OCI-LY7 (cell line): ENCODE measurements around the gene NAB1. TPM values are rescaled to one million over a fixed set of nuclear protein-coding genes. Genes with fewer than 3 reads are reported as not detected.

Experiments
- BruUV-seq: library from RNA; stranded (reverse); fragments of 400-500 nt; replicated peaks from 2 replicates; lab custom pipeline; 2021; lab: Mats Ljungman, UMichigan
- CTCF ChIA-PET: fragments of 300-600 bp; sonication (Branson Sonifier 250); formaldehyde crosslinking; loops from one replicate; lab custom pipeline; 2022; ENCODE audit warnings: antibody characterized with exemption; ENCODE audit not compliant: unreplicated experiment; lab: Charles Lee
- POLR2A ChIA-PET: fragments of 300-600 bp; sonication (Branson Sonifier 250); formaldehyde crosslinking; loops from one replicate; lab custom pipeline; 2022; ENCODE audit warnings: antibody characterized with exemption; lab: Charles Lee
- DNase-seq: peaks from one replicate; pipeline ENCODE4 v3.0.0-alpha.2; 2015; ENCODE audit warnings: low spot score
- H2AFZ ChIP-seq: fragments of 200-600 bp; sonication (generic), shearing (Covaris generic); 2 replicates; pipeline ENCODE4 v1.6.1; 2014; ENCODE audit warnings: mild to moderate bottlenecking, antibody characterized with exemption, low read length, moderate library complexity
- H3K27ac ChIP-seq: fragments of 200-600 bp; sonication (generic); 2 replicates; pipeline ENCODE4 v1.5.1; 2014; ENCODE audit warnings: mixed run types, low read depth, mild to moderate bottlenecking, moderate library complexity, low read length, inconsistent platforms; ENCODE audit not compliant: poor library complexity, severe bottlenecking
- H3K36me3 ChIP-seq: fragments of 200-600 bp; sonication (generic); 2 replicates; pipeline ENCODE4 v1.6.1; 2014; ENCODE audit warnings: mild to moderate bottlenecking, antibody characterized with exemption, low read length, moderate library complexity, mixed read lengths; ENCODE audit not compliant: insufficient read depth
- H3K4me1 ChIP-seq: fragments of 200-600 bp; sonication (generic); 2 replicates; pipeline ENCODE4 v1.5.1; 2014; ENCODE audit warnings: mild to moderate bottlenecking, low read length; ENCODE audit not compliant: insufficient read depth, poor library complexity, severe bottlenecking
- H3K4me2 ChIP-seq: fragments of 200-600 bp; sonication (generic); 2 replicates; pipeline ENCODE4 v1.6.1; 2014; ENCODE audit warnings: mild to moderate bottlenecking, low read length
- H3K4me3 ChIP-seq: fragments of 200-600 bp; sonication (generic); 2 replicates; pipeline ENCODE4 v1.5.1; 2014; ENCODE audit warnings: mild to moderate bottlenecking, low read depth, low read length; ENCODE audit not compliant: poor library complexity, severe bottlenecking
- H3K79me2 ChIP-seq: fragments of 200-600 bp; sonication (generic); 2 replicates; pipeline ENCODE4 v1.6.1; 2016; ENCODE audit warnings: low read depth, mild to moderate bottlenecking, low read length, moderate library complexity, mixed read lengths; ENCODE audit not compliant: insufficient read depth
- H3K9me2 ChIP-seq: fragments of 200-600 bp; sonication (generic); 2 replicates; pipeline ENCODE4 v1.6.1; 2016; ENCODE audit warnings: mild to moderate bottlenecking, low read length, mixed read lengths; ENCODE audit not compliant: insufficient read depth
- H3K9me3 ChIP-seq: fragments of 200-600 bp; sonication (generic); 2 replicates; pipeline ENCODE4 v1.6.1; 2014; ENCODE audit warnings: mild to moderate bottlenecking, mixed run types, low read length, mixed read lengths
- H4K20me1 ChIP-seq: fragments of 200-600 bp; sonication (generic); 2 replicates; pipeline ENCODE4 v1.6.1; 2014; ENCODE audit warnings: mild to moderate bottlenecking, antibody characterized with exemption, low read length, moderate library complexity, mixed read lengths; ENCODE audit not compliant: insufficient read depth
- EZH2phosphoT487 ChIP-seq: fragments of 200-600 bp; sonication (generic); IDR thresholded peaks from 2 replicates; pipeline ENCODE4 v1.6.1; 2018; ENCODE audit warnings: low read depth, borderline replicate concordance, mild to moderate bottlenecking, mixed run types, antibody characterized with exemption, low read length, moderate library complexity, mixed read lengths
- intact Hi-C: fragments of 100-400 bp; cut with micrococcal nuclease; formaldehyde crosslinking; loops from one replicate; pipeline ENCODE4 v1.10.0; 2022; ENCODE audit not compliant: unreplicated experiment
- total RNA-seq, 2 experiments: library from RNA; depleted of rRNA in 1 of 2; stranded (reverse); fragments of >200 nt in 1 of 2; shearing (Covaris generic) in 1 of 2; gene quantifications; 2 replicates each; pipeline ENCODE4 v1.2.3, GENCODE V29; 2014 to 2022
- TF ChIP-seq, protein P1 (sequence below): fragments of 200-600 bp; sonication (generic); conservative IDR thresholded peaks from 2 replicates; pipeline ENCODE4 v1.5.1; 2014; ENCODE audit warnings: mild to moderate bottlenecking, antibody characterized with exemption, low read length, moderate library complexity, mixed read lengths

The NAB1 gene
- total RNA-seq, 2 experiments from 2014 or later, result 24.5 to 30.2 TPM

DNA sequence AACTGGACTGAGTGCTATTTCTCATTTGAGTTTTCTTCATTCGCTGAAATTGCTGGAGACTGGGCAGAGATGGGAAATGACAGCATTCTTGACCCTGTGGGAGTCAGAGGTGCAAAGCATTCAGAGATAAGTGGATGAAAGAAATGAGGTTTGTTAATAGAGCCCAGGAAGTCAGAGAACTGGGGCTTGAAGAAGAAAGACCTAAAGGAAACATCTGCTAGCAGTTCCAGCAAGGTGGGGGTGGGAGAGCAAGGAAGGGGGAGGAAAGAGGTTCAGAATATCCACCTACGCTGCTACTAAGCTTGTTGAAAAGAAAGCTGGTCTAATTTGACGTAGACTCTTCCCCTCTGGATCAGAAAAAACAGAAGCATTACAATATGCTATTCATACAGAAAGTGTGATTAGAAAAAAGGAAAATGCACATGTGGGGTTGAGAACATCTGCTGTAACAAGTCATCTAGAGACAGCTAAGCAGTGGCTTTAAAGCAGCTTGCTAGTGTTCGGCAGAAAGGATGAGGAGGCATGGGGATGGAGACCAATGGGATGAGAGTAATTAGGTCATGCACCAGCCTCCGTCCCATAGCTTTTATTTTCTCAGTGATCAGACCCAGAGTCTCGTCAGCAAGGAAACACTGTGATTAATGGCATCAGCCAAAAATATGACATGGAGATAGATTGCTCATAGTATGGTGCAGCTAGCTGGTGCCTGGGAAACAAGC, 29.7 kb downstream of the NAB1 start:
- Histone ChIP-seq H3K4me2 (no peak overlapping the region), H3K36me3 (peaks cover 37% of the 10 kb centered on the region; the same call in 1 of the 2 replicates), H4K20me1 (no peaks in the 10 kb centered on the region), H3K79me2 (no peaks in the 10 kb centered on the region), H3K27ac (no peak overlapping the region), H3K4me1 (no peaks in the 10 kb centered on the region), H3K9me2 (no peaks in the 10 kb centered on the region), H3K9me3 (no peaks in the 10 kb centered on the region), H3K4me3 (no peak overlapping the region), H2AFZ (no peak overlapping the region)
- TF ChIP-seq EZH2phosphoT487, result no peak
- TF ChIP-seq, protein P1, sequence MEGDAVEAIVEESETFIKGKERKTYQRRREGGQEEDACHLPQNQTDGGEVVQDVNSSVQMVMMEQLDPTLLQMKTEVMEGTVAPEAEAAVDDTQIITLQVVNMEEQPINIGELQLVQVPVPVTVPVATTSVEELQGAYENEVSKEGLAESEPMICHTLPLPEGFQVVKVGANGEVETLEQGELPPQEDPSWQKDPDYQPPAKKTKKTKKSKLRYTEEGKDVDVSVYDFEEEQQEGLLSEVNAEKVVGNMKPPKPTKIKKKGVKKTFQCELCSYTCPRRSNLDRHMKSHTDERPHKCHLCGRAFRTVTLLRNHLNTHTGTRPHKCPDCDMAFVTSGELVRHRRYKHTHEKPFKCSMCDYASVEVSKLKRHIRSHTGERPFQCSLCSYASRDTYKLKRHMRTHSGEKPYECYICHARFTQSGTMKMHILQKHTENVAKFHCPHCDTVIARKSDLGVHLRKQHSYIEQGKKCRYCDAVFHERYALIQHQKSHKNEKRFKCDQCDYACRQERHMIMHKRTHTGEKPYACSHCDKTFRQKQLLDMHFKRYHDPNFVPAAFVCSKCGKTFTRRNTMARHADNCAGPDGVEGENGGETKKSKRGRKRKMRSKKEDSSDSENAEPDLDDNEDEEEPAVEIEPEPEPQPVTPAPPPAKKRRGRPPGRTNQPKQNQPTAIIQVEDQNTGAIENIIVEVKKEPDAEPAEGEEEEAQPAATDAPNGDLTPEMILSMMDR, result no peak
- no TSS peak for BruUV-seq
- CTCF ChIA-PET, result interaction anchor here (0.9 kb wide), 1 partner anchor 23 kb away, joined by 4 read pairs; no protein-coding TSS in a partner anchor
- intact Hi-C loops, result no loop called here
- POLR2A ChIA-PET, result interaction anchor here (0.6 to 1.6 kb wide), 5 partner anchors 15 to 763 kb away, joined by 3 to 7 read pairs (median 3); no protein-coding TSS in a partner anchor
- no peak for DNase-seq

DNA sequence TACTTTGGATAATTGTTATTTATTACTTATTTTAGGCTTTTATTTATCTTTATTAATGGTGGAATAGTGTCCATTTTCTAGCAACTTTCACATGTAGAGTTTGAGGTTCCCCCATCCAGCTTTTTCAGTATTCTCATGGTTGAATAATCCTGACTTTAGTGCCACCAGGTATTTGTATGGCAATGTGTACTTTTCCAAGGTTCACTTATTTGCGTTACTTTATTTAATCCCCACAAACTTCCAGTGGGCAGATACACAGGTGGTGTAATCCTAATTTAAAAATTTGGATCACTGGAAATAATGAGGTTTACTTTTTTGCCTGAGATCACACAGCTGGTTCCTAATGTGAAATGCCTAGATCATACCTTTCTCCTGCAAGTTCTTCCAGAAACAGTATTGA, 30.5 kb downstream of the NAB1 start:
- no peaks in the 10 kb centered on the region for H3K4me1 ChIP-seq
- no peak overlapping the region for H3K4me2 ChIP-seq
- TF ChIP-seq, protein P1, result no peak
- H2AFZ ChIP-seq, result no peak overlapping the region
- ChIA-PET CTCF (no interaction called here), POLR2A (interaction anchor here (1.2 to 1.6 kb wide), 3 partner anchors 15 to 146 kb away, joined by 3 to 7 read pairs (median 4); no protein-coding TSS in a partner anchor)
- intact Hi-C loops, result no loop called here
- peaks cover 29% of the 10 kb centered on the region; the same call in 1 of the 2 replicates for H3K36me3 ChIP-seq
- no peaks in the 10 kb centered on the region for H3K9me3 ChIP-seq
- H3K27ac ChIP-seq, result no peak overlapping the region
- DNase-seq, result no peak
- BruUV-seq, result no TSS peak
- H4K20me1 ChIP-seq, result no peaks in the 10 kb centered on the region
- H3K9me2 ChIP-seq, result no peaks in the 10 kb centered on the region
- H3K4me3 ChIP-seq, result no peak overlapping the region
- no peaks in the 10 kb centered on the region for H3K79me2 ChIP-seq
